SJSA1 (cell line): ENCODE measurements around the gene PIGK. TPM values are rescaled to one million over a fixed set of nuclear protein-coding genes. Genes with fewer than 3 reads are reported as not detected.

Source experiments
- DNase-seq, 2 experiments: peaks; one replicate each; pipeline ENCODE4 v3.0.0-alpha.2; 2015 to 2020; ENCODE audit warnings: low spot score in 2 of 2, low read depth in 1 of 2
- H3K27ac ChIP-seq: fragments of 250-450 bp; sonication (Bioruptor Pico); 2 replicates; pipeline ENCODE4 v1.5.1; 2020; ENCODE audit warnings: mild to moderate bottlenecking, moderate library complexity
- H3K27me3 ChIP-seq: fragments of 250-450 bp; sonication (Bioruptor Pico); replicated peaks from 2 replicates; pipeline ENCODE4 v1.5.1; 2020; ENCODE audit warnings: mild to moderate bottlenecking, moderate library complexity
- H3K36me3 ChIP-seq: fragments of 250-450 bp; sonication (Bioruptor Pico); 2 replicates; pipeline ENCODE4 v1.5.1; 2020; ENCODE audit warnings: mild to moderate bottlenecking
- H3K4me1 ChIP-seq: fragments of 250-450 bp; sonication (Bioruptor Pico); replicated peaks from 2 replicates; pipeline ENCODE4 v1.6.1; 2021; ENCODE audit warnings: mild to moderate bottlenecking
- H3K4me3 ChIP-seq: fragments of 250-450 bp; sonication (Bioruptor Pico); 2 replicates; pipeline ENCODE4 v1.5.1; 2020; ENCODE audit warnings: mild to moderate bottlenecking
- H3K9me3 ChIP-seq: fragments of 250-450 bp; sonication (Bioruptor Pico); replicated peaks from 2 replicates; pipeline ENCODE4 v1.5.1; 2020; ENCODE audit warnings: mild to moderate bottlenecking
- total RNA-seq: library from RNA; depleted of rRNA; stranded (reverse); fragments of >200 nt; shearing (Covaris generic); gene quantifications from 2 replicates; pipeline ENCODE4 v1.2.3, GENCODE V29; 2014

The PIGK gene
- total RNA-seq, 1 experiment from 2014 or later: 70.4 TPM

- H3K27ac ChIP-seq: no peak overlapping the region
- no peaks in the 10 kb centered on the region for H3K4me1 ChIP-seq
- no peak overlapping the region for H3K4me3 ChIP-seq
- H3K9me3 ChIP-seq: no peaks in the 10 kb centered on the region
- no peaks in the 10 kb centered on the region for H3K27me3 ChIP-seq
- DNase-seq: no peak
- H3K36me3 ChIP-seq: no peaks in the 10 kb centered on the region
Measured at GRCh38 chr1:77118712-77119111, 100.5 kb downstream of the PIGK start.

GRCh38 chr1:77104672-77105071 is 114.6 kb downstream of the PIGK start:
- Histone ChIP-seq H3K4me1 (no peaks in the 10 kb centered on the region), H3K36me3 (no peaks in the 10 kb centered on the region), H3K9me3 (no peaks in the 10 kb centered on the region), H3K27ac (no peak overlapping the region), H3K4me3 (no peak overlapping the region), H3K27me3 (no peaks in the 10 kb centered on the region)
- no peak for DNase-seq

- no peak overlapping the region for H3K4me3 ChIP-seq
- no peaks in the 10 kb centered on the region for H3K36me3 ChIP-seq
- H3K27me3 ChIP-seq: no peaks in the 10 kb centered on the region
- H3K4me1 ChIP-seq: no peaks in the 10 kb centered on the region
- H3K27ac ChIP-seq: no peak overlapping the region
- DNase-seq: no peak
- H3K9me3 ChIP-seq: no peaks in the 10 kb centered on the region
Measured at GRCh38 chr1:77103486-77103885, 115.7 kb downstream of the PIGK start.

GRCh38 chr1:77100875-77101274 is 118.4 kb downstream of the PIGK start:
- Histone ChIP-seq H3K9me3 (no peaks in the 10 kb centered on the region), H3K4me1 (no peaks in the 10 kb centered on the region), H3K36me3 (no peaks in the 10 kb centered on the region), H3K27ac (no peak overlapping the region), H3K4me3 (no peak overlapping the region), H3K27me3 (no peaks in the 10 kb centered on the region)
- DNase-seq: no peak

GRCh38 chr1:77096496-77097255 is 122.6 kb downstream of the PIGK start:
- no peak overlapping the region for H3K27ac ChIP-seq
- H3K36me3 ChIP-seq: no peaks in the 10 kb centered on the region
- H3K4me3 ChIP-seq: no peak overlapping the region
- no peaks in the 10 kb centered on the region for H3K27me3 ChIP-seq
- H3K4me1 ChIP-seq: no peaks in the 10 kb centered on the region
- no peak for DNase-seq
- no peaks in the 10 kb centered on the region for H3K9me3 ChIP-seq

GRCh38 chr1:77095236-77095635 is 124.0 kb downstream of the PIGK start:
- H3K36me3 ChIP-seq: no peaks in the 10 kb centered on the region
- no peaks in the 10 kb centered on the region for H3K4me1 ChIP-seq
- H3K27me3 ChIP-seq: no peaks in the 10 kb centered on the region
- no peak overlapping the region for H3K4me3 ChIP-seq
- H3K27ac ChIP-seq: no peak overlapping the region
- no peaks in the 10 kb centered on the region for H3K9me3 ChIP-seq
- DNase-seq: no peak

GRCh38 chr1:77089756-77090155 is 129.5 kb downstream of the PIGK start:
- DNase-seq: no peak
- H3K4me1 ChIP-seq: no peaks in the 10 kb centered on the region
- H3K27me3 ChIP-seq: no peaks in the 10 kb centered on the region
- H3K27ac ChIP-seq: no peak overlapping the region
- no peaks in the 10 kb centered on the region for H3K9me3 ChIP-seq
- H3K4me3 ChIP-seq: no peak overlapping the region
- H3K36me3 ChIP-seq: no peaks in the 10 kb centered on the region

GRCh38 chr1:77085109-77085508 is 134.1 kb downstream of the PIGK start:
- Histone ChIP-seq H3K9me3 (no peaks in the 10 kb centered on the region), H3K27me3 (no peaks in the 10 kb centered on the region), H3K4me3 (no peak overlapping the region), H3K27ac (no peak overlapping the region), H3K4me1 (no peaks in the 10 kb centered on the region), H3K36me3 (no peaks in the 10 kb centered on the region)
- DNase-seq: no peak

GRCh38 chr1:77084457-77084856 is 134.8 kb downstream of the PIGK start:
- H3K4me3 ChIP-seq: no peak overlapping the region
- no peak overlapping the region for H3K27ac ChIP-seq
- no peaks in the 10 kb centered on the region for H3K4me1 ChIP-seq
- no peak for DNase-seq
- no peaks in the 10 kb centered on the region for H3K36me3 ChIP-seq
- H3K27me3 ChIP-seq: no peaks in the 10 kb centered on the region
- H3K9me3 ChIP-seq: no peaks in the 10 kb centered on the region

- H3K9me3 ChIP-seq: no peaks in the 10 kb centered on the region
- no peak for DNase-seq
- no peak overlapping the region for H3K27ac ChIP-seq
Measured at GRCh38 chr1:77081834-77082233, 137.4 kb downstream of the PIGK start.

GRCh38 chr1:77076759-77077158 is 142.5 kb downstream of the PIGK start:
- no peak overlapping the region for H3K4me3 ChIP-seq
- H3K36me3 ChIP-seq: no peaks in the 10 kb centered on the region
- no peak overlapping the region for H3K27ac ChIP-seq
- H3K9me3 ChIP-seq: no peaks in the 10 kb centered on the region
- no peaks in the 10 kb centered on the region for H3K27me3 ChIP-seq
- no peaks in the 10 kb centered on the region for H3K4me1 ChIP-seq
- DNase-seq: no peak

More at GRCh38 chr1:77081834-77082233, 137.4 kb downstream of the PIGK start:
- no peaks in the 10 kb centered on the region for H3K36me3 ChIP-seq
- no peak overlapping the region for H3K4me3 ChIP-seq
- H3K4me1 ChIP-seq: no peaks in the 10 kb centered on the region
- no peaks in the 10 kb centered on the region for H3K27me3 ChIP-seq

- Histone ChIP-seq H3K4me3 (no peak overlapping the region), H3K27me3 (no peaks in the 10 kb centered on the region; the same call in 1 of the 2 replicates), H3K27ac (no peak overlapping the region), H3K36me3 (no peaks in the 10 kb centered on the region), H3K9me3 (peaks cover 2% of the 10 kb centered on the region; the same call in 1 of the 2 replicates), H3K4me1 (no peaks in the 10 kb centered on the region)
- DNase-seq: no peak
Measured at GRCh38 chr1:77068013-77068412, 151.2 kb downstream of the PIGK start.

GRCh38 chr1:77065693-77066342 is 153.4 kb downstream of the PIGK start:
- Histone ChIP-seq H3K27ac (no peak overlapping the region), H3K4me1 (no peaks in the 10 kb centered on the region), H3K4me3 (no peak overlapping the region), H3K27me3 (no peaks in the 10 kb centered on the region; the same call in 1 of the 2 replicates), H3K36me3 (no peaks in the 10 kb centered on the region), H3K9me3 (no peaks in the 10 kb centered on the region; the same call in 1 of the 2 replicates)
- DNase-seq: no peak

- H3K9me3 ChIP-seq: no peaks in the 10 kb centered on the region
- H3K27ac ChIP-seq: no peak overlapping the region
- peaks cover 4% of the 10 kb centered on the region for H3K27me3 ChIP-seq
- DNase-seq: no peak
- no peak overlapping the region for H3K4me3 ChIP-seq
- H3K4me1 ChIP-seq: no peaks in the 10 kb centered on the region
- H3K36me3 ChIP-seq: no peaks in the 10 kb centered on the region
Measured at GRCh38 chr1:77064246-77064645, 155.0 kb downstream of the PIGK start.
